Stimulated activated CD4-positive, alpha-beta T cell treated with anti-CD3 and anti-CD28 coated beads, Interleukin-15, amount 100 ng/mL, for 24 hours (primary cell): ENCODE measurements around the gene HOXD1.
A peak's percentile ranks its signal among the peaks of the same experiment; 100 is the strongest.

Source experiments
- DNase-seq: peaks from one replicate; pipeline ENCODE4 v3.0.0-alpha.2; 2020

HOXD1 gene

DNA sequence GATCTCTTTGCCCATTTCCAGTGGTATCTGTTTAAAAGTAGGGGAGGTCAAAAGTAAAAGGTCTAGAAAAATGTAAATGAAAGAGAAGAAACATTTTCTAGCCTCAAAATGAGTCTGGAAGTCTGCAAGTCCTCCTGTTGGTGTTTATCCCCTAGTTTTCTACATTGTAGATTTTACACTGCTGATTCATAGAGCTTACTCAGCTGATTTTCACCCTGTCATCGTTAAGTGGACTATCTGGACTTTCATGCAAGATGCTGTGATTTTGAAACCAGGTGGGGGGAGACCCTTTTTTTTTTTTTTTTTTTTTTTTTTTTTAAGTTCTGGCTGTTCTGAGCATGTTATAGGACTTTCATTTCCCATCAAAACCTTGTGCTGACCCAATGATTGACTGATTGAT, 21.1 kb upstream of the HOXD1 start:
- DNase-seq: no peak

- DNase-seq: no peak
Measured at GRCh38 chr2:176169181-176169580, 19.3 kb upstream of the HOXD1 start.

GRCh38 chr2:176169711-176170110, 18.8 kb upstream of the HOXD1 start:
- no peak for DNase-seq

GRCh38 chr2:176170602-176171305, 17.7 kb upstream of the HOXD1 start:
- no peak for DNase-seq

DNA sequence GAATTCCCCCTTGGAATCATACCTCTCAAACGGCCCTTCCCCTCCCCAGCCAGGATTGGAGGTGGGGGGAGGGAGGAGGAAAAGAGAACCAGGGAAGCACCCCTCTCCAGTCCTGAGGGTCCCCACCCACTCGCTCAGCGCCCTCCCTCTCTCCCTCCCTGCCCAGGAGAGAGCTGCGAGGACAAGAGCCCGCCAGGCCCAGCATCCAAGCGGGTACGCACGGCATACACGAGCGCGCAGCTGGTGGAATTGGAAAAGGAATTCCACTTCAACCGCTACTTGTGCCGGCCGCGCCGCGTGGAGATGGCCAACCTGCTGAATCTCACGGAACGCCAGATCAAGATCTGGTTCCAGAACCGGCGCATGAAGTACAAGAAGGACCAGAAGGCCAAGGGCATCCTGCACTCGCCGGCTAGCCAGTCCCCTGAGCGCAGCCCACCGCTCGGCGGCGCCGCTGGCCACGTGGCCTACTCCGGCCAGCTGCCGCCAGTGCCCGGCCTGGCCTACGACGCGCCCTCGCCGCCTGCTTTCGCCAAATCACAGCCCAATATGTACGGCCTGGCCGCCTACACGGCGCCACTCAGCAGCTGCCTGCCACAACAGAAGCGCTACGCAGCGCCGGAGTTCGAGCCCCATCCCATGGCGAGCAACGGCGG, 17.0 kb upstream of the HOXD1 start:
- no peak for DNase-seq

GRCh38 chr2:176172007-176172894, 16.2 kb upstream of the HOXD1 start:
- no peak for DNase-seq

DNA sequence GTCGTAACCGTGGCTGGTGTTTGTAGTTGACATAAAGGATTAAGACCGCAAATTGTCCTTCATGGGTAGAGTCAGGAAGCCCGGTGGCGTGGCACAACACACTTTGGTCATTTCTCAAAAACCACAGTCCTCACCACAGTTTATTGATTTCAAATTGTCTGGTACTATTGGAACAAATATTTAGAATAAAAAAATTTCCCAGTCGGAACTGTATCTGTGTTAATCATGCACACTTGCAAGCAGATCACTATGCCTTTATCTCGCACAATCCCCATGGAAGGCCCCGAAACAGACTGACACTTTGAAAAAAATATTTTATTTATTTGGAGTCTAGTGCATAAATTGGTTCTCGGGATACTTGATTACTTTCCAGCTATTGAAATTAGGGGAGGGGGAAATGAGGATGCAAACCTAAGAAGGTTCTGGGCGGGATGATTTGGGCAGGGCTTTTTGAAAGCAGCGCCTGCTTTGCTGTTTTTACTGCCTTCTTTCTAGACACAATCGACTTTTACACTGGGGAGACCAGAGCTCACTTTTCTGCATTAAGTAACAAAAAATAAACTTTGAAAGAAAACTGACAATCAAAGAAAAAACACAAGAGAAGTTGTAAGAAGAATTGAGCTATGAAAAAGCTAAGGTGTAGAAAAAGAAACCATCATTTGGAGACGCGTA, 15.4 kb upstream of the HOXD1 start:
- no peak for DNase-seq

GRCh38 chr2:176173567-176174381, 14.7 kb upstream of the HOXD1 start:
- DNase-seq: no peak

DNA sequence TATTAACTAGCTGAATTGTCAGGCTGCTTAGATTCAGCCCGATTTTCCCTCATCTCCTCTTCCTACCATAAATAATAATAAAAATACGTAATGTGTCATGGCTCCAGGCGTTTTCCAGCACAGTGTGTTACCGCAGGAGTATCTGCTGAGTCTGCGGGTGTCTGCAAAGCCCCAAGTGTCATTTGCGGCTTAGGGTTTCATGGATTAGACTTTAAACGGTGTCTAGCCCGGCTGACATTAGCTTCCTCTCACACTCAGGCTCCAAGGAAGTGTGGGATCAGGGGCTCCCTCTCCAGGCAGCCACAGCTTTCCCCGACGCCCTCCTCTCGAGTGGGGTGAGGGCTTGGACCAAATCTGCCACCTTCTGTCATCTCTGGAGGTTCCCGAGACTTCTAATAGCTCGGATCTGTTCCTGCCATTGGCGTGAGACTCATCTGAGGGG, 14.1 kb upstream of the HOXD1 start:
- no peak for DNase-seq

- DNase-seq: peak; percentile 46
Measured at GRCh38 chr2:176174824-176175708, 13.4 kb upstream of the HOXD1 start.

DNA sequence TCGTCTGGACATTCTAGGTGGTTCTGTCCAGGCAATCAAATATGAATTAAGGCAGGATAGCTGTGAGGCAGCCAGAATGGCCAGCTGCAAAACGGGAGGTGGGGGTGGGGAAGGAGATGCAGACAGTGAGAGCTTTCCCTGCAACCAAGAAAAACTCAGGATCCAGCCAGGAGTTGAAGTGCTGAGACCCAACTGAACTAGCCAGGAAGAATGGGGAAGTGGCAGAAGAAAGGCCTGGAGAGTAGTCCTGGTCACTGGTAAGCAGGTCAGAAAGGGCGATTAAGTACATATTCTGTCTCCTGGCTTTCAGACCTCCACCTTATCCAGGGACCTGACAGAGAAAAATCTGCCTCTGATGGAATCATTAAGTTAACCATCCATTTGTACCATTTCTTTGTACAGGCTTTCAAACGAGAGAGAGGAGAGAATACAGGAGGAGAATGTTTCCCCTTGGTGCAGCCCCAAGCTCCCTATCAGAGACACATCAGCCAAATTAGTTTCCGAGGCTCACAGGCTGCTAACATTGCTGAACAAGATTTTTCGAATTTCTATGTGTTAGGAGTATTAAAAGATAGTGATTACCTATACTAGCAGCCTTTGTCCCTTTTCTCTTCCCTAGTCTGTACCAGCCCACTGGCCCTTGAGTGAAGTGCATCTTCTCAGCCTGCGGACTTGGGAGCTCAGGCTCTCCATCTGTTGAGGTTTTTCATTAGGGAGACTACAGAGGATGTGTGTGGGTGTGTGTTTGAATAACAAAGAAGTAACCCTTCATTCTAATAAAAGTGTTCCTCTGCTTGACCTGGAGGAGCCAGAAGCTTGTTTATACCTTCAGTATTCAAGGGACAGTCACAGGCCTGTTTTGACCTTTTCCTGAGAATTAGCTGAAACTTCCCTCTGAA, 12.5 kb upstream of the HOXD1 start:
- no peak for DNase-seq

GRCh38 chr2:176177580-176178037, 10.9 kb upstream of the HOXD1 start:
- DNase-seq: no peak

GRCh38 chr2:176178038-176178756, 10.3 kb upstream of the HOXD1 start:
- DNase-seq: peak; percentile 29

DNA sequence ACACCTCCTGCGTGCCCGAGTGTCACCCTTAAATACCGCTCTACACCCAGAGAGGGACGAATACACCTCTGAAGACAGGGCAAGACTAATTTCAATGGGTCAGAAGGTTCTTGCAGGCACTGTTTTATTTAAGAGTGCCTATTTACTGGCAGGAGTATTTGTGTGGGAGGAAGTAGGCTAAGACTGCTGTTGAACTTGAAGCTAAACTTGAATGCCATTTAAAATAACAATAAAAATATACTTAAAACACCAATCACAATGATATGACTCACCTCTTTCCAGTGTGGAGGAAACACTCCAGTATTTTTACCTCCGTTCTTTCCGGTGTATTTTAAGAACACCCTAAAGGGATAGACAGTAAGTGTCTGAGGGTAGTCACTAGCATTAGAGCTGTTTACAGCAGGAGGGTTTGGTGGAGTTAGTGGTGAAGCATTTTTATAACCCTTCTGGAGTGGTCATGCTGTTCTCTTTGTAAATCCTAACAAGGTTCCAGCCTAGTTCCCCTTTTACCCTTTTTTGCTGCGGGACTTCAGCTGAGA, 9.6 kb upstream of the HOXD1 start:
- no peak for DNase-seq

GRCh38 chr2:176181551-176181950, 6.9 kb upstream of the HOXD1 start:
- no peak for DNase-seq

- DNase-seq: no peak
Measured at GRCh38 chr2:176182671-176183070, 5.8 kb upstream of the HOXD1 start.

DNA sequence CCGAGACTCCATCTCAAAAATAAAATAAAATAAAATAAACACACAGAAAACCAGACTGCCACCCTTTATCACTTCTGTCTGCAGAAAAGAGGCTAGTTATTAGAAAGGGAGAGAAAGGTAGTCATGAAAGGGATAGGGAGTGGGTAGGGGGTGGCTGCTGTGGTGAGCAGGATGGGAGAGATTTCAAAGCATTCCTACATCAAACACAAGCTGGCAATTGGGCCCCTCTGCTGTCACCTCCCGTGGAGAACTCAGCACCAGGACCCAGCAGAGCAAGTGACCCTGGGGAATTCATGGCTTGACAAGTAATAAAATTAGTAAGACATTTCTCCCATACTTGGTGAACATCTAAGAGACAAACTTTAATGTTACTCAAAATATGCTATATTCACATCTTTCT, 3.7 kb upstream of the HOXD1 start:
- no peak for DNase-seq

GRCh38 chr2:176186024-176186423, 2.4 kb upstream of the HOXD1 start:
- no peak for DNase-seq
